CMK (cell line): ENCODE results near the gene PAM16.

ENCODE experiments used
- DNase-seq: peaks from one replicate; pipeline ENCODE4 v3.0.0-alpha.2; 2010; ENCODE audit warnings: low read depth

PAM16 gene

DNA sequence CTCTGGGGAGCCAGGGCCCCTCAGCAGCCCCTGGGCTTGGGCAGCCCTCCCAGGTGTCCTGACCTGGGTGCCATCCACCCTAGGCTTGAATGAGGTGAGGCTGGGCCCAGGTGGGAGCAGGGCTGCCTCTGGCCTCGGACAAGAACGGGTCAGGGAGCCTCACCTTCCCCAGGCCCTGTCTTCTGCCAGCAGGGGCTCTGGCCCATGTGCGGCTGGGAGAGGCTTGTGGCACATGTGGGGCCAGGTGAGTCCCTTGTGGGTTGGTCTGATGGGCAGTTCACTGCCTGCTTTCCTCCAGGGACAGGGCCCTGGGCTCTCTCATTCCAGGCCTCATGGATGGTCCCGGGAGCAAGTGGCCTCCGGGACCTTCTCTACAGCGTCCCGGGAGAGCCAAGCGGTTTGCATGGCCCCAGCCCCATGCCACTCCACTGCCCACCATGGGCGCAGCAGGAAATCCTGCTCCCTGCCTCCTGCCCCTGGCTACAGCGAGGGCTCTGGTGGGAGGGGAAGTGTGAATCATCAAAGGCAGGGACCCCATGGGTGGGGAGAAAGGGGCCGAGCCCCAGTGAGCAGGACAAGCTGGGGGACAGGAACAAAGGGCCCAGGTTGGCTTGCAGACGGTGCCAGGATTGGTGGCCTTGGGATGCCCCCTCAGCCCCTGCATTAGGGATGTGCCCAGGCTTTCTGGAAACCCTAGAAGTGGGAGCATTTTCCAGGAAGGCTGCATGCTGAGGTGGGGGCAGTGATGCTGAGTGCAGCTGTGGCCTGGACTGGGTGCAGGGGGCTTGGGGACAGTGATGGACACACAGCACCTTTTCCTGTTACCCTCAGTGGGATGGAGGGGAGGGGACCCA is 32.7 kb upstream of the PAM16 start:
- no peak for DNase-seq

DNA sequence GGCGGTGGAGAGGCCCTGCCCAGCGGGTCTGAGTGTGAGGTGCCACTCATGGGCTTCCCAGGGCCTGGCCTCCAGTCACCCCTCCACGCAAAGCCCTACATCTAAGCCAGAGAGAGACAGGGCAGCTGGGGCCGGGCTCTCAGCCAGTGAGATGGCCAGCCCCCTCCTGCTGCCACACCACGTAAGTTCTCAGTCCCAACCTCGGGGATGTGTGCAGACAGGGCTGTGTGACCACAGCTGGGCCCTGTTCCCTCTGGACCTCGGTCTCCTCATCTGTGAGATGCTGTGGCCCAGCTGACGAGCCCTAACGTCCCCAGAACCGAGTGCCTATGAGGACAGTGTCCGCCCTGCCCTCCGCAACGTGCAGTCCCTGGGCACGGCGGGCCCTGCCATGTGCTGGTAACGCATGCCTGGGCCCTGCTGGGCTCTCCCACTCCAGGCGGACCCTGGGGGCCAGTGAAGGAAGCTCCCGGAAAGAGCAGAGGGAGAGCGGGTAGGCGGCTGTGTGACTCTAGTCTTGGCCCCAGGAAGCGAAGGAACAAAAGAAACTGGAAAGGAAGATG is 31.8 kb upstream of the PAM16 start:
- no peak for DNase-seq

DNA sequence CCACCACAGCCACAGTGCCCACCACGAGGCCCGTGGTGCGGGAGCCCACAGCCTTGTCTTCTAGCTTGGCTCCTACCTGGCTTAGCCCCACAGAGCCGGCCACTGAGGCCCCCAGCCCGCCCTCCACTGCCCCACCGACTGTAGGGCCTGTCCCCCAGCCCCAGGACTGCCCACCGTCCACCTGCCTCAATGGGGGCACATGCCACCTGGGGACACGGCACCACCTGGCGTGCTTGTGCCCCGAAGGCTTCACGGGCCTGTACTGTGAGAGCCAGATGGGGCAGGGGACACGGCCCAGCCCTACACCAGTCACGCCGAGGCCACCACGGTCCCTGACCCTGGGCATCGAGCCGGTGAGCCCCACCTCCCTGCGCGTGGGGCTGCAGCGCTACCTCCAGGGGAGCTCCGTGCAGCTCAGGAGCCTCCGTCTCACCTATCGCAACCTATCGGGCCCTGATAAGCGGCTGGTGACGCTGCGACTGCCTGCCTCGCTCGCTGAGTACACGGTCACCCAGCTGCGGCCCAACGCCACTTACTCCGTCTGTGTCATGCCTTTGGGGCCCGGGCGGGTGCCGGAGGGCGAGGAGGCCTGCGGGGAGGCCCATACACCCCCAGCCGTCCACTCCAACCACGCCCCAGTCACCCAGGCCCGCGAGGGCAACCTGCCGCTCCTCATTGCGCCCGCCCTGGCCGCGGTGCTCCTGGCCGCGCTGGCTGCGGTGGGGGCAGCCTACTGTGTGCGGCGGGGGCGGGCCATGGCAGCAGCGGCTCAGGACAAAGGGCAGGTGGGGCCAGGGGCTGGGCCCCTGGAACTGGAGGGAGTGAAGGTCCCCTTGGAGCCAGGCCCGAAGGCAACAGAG is 31.0 kb upstream of the PAM16 start:
- DNase-seq = no peak

DNA sequence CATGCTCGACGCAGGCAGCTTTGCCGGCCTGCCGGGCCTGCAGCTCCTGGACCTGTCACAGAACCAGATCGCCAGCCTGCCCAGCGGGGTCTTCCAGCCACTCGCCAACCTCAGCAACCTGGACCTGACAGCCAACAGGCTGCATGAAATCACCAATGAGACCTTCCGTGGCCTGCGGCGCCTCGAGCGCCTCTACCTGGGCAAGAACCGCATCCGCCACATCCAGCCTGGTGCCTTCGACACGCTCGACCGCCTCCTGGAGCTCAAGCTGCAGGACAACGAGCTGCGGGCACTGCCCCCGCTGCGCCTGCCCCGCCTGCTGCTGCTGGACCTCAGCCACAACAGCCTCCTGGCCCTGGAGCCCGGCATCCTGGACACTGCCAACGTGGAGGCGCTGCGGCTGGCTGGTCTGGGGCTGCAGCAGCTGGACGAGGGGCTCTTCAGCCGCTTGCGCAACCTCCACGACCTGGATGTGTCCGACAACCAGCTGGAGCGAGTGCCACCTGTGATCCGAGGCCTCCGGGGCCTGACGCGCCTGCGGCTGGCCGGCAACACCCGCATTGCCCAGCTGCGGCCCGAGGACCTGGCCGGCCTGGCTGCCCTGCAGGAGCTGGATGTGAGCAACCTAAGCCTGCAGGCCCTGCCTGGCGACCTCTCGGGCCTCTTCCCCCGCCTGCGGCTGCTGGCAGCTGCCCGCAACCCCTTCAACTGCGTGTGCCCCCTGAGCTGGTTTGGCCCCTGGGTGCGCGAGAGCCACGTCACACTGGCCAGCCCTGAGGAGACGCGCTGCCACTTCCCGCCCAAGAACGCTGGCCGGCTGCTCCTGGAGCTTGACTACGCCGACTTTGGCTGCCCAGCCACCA is 30.2 kb upstream of the PAM16 start:
- DNase-seq = no peak

DNA sequence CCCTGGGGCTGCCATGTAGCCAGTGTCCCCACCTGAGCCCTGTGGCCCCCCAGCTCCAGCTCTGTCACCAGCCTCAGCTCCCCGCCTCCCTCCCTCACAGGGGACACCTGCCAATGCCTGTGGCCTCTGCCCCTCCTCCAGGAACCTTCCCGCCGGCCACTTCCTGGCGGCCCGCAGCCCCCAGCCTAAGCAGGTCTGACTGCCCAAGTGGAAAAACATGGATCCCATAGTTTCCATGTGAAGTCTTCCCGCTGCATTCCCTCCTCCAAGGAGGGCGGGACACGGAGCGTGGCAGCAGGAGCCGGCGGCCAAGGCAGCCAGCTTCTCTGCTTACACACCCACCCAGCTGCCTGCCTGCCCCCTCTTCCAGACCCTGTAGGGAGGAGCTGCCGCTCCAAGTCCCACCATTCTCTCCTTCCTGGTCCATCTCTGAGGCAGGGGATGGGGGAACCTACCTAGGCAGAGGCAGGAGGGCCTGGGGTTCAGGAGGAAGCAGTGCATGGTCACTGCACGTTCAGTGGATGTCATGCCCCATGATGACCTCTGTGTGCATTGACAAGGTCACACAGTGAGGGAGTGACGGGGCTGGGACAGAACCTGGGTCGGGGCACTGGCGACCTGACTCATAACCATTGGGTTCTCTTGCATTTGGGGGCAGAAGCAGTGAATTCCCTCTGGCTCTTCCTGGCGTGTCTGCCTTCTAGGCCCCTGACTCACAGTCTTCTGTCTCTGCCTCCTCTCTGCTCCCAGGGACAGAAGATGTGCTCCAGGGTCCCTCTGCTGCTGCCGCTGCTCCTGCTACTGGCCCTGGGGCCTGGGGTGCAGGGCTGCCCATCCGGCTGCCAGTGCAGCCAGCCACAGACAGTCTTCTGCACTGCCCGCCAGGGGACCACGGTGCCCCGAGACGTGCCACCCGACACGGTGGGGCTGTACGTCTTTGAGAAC is 29.3 kb upstream of the PAM16 start:
- no peak for DNase-seq

DNA sequence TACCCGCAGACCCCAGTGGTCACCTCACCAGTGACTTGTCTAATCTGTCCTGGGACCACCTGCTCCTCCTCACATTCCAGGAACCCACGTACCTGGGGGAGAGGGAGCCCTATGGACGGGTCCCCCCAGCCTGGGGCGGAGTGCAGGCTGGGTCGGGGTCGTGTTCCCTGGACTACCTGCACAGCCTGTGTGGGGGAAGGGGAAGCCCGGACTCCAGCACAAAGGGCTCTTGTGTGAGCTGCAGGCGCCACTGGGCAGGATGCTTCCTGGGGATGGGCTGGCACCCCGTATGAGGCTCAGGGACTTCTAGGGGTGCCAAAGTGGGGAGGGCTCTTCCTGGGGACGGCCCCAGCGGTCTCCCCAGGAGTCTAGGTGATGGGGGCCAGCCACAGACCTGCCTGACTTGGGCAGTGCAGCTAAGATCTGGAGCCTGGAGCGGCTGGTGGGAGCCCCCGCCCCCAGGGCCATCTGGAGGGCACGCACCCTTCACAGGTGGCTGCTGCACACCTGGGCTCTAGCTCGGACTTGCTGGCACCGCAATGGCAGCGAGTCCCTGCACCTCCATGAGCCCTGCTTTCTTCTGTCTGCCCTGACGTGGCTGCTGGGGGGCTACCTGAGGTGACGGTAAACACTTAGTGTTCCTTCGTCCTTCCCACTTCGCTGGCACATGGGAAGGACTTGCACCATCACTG is 28.0 kb upstream of the PAM16 start:
- no peak for DNase-seq

DNA sequence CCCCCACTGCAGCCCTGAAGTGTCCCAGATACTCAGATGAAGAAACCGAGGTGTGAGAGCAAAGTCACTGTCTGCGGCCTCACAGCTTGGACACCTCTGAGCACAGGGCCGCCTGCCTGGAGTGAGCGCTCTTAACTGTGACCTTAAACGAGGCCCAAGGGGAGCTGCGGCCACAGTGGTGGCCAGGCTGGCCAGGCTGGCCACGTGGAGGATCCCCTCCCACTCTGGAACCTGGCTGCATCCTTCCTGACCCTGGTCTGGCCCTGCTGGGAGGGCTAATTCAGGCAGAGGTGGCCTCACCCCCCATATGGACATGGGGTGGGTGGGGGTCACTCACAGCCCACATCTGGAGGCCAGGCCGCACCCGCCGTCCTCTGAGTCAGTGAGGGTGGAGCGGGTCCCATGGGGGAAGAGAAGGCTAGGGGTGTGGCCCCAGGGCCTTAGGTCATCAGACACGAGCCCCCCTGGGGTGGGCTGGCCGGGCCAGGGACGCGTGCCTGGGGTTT is 27.1 kb upstream of the PAM16 start:
- no peak for DNase-seq

DNA sequence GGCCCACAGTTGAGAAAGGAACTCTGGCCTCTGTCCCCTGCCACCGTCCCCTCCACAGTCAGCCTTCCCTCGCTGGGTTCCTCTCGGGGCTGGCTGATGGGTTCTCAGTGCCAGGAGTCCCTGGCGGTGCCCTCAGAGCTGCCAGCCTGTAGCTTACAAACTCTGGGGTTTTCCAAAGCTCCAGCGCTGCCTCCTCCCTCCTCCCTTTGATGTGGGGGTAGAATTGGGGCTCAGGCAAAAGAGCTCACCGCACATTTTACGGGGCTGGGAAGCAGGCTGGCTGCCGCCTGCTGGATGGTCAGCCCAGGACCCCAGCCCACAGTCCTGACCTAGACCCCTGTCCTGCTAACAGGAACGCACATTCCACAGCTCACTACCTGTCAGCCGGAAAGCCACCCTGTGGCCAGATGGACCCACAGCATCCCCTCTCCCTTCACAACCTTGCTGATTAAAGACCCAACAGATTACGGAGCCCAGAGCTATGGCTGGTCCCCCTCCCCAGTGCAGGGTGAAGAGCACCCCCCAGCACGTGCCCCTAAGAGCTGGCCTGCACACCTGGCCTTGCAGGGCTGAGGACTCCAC is 26.5 kb upstream of the PAM16 start:
- no peak for DNase-seq

DNA sequence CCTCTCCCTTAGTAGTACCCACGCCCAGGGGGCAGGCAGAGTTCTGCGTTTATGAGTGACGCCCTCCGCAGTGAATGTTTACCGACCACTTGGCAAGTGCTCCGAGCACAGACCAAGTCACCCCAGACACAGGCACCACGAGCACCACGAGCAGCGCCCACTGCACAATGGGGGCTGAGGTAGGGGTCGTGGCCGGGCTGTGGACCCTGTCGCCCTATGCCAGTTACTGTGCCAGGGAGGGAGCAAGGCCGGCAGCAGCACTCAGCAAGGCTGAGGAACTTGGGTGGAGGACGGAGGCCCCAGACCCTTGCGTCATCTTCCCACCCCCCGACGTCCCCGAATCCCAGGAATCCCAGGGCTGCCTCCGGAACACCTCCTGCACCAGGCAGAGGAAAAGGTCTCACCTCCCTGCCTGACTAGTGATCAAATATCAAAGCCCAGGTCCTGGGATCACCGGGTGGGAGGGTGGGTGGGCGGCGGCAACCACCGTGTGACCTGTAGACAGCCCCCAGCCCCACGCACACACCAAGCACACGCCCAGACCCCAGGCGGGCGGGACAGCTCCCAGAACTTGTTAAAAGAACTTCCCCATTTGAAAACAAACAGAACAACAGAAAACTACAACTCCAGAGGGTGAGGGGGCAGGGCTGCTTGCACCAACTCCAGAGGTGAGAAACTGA is 25.9 kb upstream of the PAM16 start:
- no peak for DNase-seq

DNA sequence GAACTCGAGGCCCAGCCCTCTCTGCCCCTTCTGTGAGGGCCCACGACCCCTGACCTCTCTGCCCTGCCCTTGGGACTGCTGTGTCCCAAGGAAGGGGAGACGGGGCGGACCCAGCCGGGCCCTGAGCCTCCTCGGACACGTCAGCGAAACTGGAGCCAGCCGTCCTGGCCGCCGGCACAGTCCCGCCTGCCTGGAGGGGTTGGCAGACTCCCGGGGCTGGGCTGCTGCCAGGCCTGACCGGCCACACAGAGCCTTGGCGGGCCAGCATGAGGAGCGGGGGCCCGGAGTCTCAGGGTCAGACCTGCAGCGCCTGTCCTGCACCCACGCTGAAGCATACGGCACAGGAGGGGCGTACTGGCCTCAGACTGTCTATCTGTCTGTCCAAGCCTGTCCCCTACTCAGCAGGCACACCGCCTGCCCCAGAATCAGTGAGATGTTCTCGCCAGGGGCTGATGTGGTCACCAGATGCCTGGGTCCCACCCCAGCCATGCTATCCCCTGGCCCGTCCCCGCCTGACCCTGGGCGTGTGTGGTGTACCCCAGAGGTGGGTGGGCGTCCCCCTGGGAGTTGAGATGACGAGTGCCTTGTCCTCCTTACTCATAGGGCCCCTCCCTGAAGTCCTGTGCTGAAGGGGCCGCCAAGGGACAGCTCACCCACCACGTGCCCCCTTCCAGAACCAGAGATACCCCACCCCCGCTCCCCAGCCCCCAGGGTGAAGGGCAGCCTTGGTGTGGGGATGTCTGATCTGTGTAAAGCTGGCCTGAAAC is 25.2 kb upstream of the PAM16 start:
- DNase-seq = no peak

DNA sequence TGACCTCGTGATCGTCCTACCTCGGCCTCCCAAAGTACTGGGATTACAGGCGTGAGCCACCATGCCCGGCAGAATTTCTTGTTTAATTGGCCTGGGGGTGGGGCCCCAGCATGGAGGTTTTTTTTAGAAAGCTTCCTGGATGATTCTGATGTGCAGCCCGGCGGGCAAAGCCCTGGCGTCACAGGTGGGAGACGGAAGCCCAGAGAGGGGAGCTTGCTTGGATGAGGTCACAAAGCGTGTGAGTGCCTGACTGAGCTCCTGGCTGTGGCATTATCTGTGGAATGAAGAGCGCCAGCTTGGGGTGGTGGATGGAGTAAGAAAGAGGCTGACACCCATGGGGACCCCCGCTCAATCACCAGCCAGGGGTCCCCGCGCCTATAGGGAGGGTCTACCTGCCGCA is 24.6 kb upstream of the PAM16 start:
- no peak for DNase-seq

DNA sequence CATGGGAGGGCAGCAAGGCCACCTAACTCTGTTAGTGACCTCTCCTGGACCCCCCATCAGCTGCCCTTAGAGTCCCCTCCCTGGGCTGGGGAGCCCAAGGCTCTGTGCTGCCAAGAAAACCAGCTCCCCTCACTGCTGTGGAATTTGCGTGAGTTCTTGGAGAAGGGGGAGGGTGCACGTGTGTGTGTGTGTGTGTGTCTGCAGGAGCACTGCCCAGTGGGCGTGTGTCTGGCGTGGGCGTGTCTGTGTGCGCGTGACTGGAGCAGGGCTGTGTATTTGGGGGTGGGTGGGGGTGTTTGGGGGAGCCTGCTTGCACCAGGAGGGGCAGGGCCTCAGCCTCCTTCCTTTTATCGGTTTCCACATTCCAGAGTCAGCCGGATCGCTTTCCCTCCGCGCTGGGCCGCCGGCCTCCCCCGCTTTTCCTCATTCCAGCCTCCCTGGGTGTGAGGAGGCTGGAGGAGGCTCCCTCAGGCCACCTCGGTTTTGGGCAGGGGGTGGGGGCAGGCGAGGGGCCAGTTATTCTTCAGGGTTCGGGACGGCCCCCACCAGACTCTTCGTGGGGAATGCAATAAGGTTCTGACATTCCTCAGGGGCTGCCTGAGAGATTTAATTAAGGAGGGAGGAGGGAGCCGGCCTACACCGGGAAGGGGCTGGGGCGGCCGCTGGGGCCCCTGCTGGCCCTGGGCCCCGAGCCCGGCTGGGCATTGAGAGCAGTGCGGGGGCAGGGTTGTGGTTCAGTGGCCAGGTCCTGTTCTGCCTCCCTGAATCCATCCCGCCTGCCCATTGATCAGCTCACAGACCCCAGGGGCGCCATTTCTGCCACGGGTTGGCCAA is 23.0 kb upstream of the PAM16 start:
- no peak for DNase-seq

DNA sequence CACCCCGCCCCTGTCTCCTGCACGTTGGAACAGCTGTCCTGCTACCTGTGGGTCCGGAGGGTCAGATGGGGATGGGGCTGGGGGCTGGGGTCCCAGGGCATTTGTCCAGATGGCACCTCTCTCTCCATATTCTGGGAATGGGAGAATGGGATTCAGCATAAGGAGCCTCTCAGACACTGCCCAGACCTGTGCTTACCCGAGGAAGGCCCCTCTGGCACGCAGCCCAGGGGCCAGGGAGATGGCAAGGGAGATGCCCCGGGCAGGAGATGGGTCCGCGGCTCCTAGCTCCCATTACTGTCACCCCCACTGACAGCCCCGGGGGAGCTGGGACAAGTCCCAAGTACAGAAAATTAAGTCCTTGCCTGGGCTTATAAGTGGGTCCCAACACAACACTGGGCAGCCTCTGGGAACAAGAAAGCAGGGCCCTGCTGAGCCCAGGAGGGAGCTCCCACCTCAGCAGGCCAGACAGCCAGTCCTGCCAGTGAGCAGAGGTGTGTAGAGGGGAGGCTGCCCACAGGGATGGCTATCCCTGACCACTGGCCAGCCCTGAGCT is 22.3 kb upstream of the PAM16 start:
- DNase-seq = no peak

DNA sequence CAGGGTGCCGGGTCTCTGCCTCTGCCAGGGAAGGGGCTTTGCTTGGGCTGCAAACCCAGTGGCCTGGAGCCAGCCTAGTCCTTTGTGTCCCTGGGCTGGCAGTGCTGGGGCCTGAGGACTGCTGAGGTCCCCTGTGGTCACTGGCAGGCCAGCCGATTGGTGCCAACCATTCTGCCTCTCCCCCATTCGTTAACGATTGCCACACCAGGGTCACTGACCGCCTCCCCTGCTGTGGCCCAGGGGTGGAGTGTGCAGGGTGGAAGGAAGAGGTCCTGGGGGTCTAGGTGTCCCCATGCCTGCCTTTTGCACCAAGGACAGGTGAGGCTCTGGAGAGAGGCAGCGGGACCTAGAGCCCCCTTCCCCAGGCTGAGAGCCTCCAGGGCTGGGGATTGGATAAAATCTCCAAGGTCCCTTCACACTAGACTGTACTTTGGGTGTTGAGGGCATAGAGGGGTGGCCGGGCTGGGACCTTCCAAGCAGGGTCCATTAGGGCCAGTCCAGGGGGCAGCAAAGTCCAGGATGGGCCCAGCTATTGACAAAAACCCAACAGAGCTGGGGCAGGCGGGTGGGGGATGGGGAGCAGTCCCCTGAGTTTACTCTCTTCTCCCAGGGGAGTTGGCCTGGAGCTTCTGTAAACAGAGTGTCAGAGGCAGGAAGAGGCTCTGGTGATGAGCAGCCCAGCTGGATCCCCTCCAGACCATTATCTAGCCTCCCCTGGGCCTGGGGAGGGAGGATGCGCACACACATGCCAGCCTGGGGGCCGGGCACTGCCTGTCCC is 21.6 kb upstream of the PAM16 start:
- no peak for DNase-seq

DNA sequence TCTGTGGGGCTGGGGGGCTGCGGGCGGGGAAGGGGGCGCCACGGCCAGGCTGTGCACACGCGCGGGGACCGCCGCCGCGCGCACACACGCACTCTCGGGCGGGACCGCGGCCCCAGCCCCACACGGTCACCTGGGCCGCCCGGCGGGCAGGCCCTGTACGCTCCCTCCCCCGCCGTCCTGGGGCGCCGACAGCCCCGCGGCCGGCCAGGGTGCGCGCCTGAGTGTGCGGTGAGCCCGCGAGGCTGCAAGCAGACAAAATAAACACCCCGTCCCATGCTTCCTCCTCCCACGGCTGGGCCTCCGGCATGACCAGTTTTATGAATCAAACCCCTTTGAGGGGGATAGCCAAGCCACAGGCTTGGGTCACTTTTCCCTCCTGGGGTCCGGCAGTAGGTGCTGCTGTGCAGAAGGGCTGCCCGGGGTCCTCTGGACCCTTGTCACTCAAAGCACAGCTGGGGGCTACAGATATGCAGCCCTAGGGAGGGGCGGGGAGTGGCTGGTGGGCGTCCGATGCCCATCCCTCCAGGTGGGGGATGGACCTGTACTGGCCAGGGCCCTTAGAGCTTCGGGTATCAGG is 21.0 kb upstream of the PAM16 start:
- DNase-seq = no peak
